HG03139 (cell line): ENCODE data around the gene PODN.

Experiments
- ATAC-seq: cut with Tn5 transposase; IDR thresholded peaks from one replicate; pipeline ENCODE4 v1.9.1; 2021; ENCODE audit not compliant: unreplicated experiment

PODN gene

DNA sequence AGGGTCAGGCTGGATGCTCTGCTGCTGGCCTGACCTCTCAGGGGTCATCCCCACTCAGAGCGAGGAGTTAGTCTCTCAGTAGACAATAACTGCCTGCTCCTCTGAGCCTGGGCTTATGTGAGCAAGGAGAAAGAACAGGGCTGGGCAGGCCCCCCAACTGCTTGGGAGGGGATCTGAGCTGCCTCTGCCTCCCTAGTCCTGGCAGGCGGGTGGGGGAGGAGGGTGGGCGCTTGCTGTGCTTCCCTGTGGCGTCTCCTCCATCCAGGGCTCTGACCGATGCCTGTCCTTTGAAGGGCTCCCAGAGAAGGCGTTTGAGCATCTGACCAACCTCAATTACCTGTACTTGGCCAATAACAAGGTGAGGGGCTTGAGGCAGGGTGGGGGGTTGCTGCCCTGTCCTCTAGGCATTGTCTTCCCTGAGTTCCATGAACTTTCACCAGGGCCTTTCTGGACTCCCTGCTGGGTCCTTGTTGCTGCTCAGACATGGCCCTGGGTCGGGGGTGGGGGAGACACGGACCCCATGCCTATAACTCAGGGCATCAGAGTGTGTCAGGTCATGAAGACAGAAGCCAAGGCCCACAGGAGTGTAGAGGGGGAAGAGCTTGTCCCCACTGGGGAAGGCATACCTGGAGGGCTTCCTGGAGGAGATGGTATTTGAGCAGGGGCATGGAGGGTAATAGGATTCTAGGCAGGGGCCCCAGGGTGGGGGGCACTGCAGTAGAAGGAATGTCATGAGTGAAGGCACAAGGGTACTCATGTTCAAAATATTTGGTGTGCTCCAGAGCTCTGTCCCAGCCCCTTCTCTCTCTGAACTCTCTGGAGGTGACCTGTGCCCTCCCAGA, 12.5 kb downstream of the PODN start:
- ATAC-seq: no peak

DNA sequence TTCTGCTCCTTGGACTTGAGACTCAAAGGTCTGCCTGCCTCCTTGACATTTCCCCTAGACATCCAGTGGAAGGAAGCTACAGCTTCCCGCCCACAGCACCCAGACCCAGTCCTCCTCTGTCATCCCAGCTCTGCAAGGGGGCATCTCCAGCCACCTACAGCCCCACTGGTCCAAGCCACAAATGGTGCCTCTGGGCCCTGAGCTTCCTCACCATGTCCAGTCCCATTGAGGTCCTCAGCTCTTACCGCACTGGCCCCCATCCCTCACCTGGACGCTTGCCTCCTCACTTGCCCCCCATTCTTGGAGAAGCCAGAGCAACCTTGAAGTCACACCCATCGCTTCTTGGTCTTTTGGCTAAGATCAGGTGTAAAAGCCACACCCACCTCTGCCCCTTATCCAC, 13.2 kb downstream of the PODN start:
- ATAC-seq: no peak

DNA sequence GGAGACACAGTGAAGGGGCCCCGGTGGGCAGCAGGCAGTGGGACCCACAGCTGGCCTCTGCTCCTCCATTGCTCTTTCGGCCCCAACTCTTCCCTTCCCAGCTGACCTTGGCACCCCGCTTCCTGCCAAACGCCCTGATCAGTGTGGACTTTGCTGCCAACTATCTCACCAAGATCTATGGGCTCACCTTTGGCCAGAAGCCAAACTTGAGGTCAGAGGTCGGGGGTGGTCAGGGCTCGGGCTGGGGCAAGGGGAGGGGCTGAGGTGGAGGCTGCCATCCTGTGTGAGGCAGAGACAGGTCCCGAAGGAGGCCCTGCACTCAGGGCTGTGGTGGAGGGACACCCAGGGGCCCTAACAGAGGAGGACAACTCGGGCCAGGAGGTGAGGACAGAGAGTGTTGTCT, 13.7 kb downstream of the PODN start:
- ATAC-seq: no peak

DNA sequence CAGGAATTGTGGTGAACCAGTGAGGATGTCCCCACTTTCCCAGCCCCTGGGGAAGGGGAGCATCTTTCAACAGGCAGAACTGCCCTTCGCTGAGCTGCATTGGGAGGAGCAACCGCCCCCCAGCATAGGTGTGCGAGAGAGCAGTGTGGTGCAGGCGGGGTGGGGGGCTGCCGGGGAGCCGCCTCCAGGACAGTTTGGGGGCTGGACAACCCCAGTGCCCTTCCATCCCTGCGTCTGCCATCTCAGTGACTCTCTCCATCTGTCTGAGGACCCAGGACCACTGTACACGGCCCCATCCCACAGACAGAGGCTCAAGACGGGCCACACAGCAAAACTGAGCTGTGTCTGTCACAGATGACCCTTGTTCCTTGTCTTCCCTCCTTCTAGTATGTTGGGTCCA, 14.2 kb downstream of the PODN start:
- no peak for ATAC-seq

DNA sequence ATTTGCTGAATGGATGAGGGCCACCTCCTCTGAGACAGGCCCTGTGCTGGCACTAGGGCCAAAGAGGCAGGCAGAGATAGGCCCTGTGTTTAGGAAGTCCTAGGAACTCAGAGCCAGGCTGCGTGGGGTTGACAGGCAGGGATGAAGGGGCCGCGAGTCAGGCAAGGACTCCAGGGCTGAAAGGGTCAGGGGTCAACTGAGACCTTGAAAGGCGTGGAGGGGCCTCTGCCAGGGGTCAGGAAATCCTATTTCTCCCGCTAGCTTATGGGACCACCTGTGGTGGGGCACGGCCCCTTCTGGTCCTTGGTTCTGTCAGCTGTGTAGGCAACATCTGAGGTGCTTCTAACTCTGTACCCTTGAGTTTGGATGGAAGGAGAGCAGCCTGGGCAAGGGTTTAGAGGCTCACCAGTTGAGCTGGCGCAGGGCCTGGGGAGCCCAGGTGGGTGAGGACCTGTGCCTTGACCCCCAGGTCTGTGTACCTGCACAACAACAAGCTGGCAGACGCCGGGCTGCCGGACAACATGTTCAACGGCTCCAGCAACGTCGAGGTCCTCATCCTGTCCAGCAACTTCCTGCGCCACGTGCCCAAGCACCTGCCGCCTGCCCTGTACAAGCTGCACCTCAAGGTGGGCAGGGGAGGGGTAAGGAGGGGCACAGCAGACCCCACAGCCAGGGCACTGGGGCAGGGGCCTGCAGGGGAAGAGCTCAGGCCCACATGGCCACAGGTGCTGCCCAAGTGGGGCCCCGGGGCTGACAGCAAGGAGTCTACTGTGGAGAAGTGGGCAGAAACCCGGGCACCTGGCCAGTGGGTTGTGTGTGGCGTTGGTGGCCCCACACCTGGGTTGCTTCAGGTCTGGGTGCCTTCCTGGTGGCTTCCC, 14.9 kb downstream of the PODN start:
- ATAC-seq: no peak

DNA sequence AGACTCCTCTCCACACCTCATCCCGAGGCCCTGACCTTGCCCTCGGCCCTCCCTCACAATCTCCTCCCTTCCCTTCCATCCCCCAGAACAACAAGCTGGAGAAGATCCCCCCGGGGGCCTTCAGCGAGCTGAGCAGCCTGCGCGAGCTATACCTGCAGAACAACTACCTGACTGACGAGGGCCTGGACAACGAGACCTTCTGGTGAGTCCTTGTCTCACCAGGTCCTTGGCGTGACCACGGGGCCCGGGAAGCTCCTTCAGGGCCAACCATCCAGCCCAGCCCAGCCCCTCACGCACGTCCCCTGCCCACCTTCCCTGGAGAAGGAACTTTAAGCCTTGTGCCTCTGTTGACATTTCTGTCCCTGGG, 15.6 kb downstream of the PODN start:
- ATAC-seq: no peak

DNA sequence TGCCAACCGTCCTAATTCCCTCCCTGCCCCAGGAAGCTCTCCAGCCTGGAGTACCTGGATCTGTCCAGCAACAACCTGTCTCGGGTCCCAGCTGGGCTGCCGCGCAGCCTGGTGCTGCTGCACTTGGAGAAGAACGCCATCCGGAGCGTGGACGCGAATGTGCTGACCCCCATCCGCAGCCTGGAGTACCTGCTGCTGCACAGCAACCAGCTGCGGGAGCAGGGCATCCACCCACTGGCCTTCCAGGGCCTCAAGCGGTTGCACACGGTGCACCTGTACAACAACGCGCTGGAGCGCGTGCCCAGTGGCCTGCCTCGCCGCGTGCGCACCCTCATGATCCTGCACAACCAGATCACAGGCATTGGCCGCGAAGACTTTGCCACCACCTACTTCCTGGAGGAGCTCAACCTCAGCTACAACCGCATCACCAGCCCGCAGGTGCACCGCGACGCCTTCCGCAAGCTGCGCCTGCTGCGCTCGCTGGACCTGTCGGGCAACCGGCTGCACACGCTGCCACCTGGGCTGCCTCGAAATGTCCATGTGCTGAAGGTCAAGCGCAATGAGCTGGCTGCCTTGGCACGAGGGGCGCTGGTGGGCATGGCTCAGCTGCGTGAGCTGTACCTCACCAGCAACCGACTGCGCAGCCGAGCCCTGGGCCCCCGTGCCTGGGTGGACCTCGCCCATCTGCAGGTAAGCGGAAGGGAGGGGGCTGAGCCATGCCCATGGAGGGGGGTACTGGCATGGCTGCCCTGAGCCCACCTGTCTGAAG, 16.5 kb downstream of the PODN start:
- no peak for ATAC-seq

DNA sequence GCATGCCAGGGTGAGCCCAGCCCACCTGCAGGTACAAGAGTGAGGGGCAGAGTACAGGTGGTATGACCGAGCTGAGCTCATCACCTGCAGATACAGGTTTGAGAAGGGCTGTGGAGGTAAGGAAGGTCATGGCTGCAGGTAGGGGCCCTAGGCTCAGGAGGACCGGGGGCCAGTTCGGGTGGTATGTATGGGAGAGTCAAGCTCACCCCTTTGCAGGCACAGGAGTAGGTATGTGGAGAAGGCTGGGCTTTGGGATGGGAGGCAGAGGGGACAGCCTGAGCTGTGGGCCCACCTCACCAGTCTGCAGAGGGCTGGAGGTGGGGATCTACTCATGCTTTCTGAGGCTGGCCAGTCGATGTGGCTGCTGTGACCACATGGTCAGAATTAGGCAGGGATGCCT, 17.2 kb downstream of the PODN start:
- no peak for ATAC-seq

DNA sequence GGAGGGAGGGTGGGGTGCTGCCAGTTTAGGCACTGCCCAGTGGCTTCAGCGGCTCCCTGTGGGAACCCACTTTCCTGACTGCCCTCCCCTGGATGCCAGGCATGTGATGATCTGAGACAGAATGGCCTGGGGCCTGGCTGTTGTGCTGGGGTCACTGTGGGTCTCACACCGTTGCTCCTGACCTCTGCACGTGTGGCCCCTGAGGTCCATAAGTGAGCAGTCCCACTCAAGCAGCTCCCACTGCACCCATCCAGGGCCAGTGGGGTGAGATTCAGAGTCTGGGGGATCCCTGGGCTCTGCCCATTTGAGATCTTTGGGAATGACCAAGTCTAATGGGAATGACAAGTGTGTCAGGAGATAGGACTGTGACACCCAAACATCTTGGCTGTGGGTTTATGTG, 18.0 kb downstream of the PODN start:
- no peak for ATAC-seq

DNA sequence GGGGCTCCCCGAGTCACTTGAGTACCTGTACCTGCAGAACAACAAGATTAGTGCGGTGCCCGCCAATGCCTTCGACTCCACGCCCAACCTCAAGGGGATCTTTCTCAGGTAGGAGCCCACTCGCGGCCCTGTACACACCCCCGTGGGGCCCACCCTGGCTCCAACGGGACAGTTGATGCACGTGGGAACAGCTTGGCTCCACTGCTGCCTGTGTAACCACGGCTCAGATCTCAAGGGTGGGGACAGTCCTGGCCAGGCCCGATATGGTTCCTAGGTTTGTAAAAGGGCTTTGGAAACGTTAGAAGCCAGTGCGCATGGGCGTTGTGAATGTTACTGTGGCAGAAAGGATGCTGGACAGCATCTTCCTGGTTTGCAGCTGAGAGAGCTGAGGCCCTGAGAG, 18.8 kb downstream of the PODN start:
- no peak for ATAC-seq

DNA sequence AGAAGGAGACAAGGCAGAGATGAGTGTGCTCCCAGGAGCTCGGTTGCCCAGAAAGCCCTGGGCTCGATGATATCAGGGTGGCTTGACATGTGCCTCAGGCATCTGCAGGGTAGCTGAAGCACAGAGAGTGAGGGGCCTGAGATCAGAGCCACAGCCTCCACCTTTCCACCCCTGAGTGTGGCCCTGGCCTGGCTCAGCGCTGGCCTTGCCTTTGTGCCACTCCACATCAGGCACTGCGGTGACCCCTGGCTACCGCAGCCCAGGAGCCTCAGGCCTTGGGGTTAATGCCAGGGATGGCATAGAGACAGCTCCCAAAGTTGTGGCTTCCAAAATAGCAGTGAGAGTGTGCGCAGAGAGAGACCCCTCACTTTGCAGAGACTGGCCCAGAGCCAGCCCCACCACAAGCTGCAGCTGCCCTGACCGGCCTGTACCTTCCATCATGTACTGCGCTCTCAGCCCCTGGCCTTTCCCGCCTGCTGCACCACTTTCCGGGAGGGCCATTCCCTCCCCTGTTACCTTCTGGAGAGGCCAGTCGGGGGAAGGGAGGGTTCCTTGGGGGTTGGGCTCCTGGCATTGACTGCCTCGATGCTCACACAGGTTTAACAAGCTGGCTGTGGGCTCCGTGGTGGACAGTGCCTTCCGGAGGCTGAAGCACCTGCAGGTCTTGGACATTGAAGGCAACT, 19.5 kb downstream of the PODN start:
- no peak for ATAC-seq

DNA sequence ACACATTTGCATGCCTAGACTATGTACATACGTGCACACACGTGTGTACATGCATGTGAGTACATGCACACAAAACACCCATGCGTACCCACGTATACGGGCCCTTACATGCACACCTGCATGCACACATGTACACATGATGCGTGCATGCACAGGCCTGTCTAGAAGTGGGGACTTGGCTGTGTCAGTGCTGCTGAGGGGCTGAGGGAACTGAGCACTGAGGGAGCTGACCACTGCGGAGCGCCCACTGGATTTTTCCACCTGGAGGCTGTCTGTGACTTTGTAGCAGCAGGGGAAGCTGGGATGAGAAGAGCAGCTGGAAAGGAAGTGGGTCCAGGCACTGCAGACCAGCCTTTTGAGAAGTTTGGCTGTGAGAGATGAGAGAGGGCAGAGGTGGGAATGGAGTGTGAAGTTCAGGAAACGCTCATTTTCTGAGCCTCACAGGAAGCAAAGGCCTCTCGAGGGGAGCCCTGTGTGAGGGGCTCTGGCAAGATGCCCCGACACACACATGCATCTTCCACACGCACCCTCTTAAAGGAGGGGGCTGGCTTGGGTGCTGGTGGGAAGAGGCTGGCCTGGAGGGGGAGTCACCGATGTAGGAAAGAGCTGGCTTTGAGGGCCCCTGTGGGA, 20.9 kb downstream of the PODN start:
- no peak for ATAC-seq

DNA sequence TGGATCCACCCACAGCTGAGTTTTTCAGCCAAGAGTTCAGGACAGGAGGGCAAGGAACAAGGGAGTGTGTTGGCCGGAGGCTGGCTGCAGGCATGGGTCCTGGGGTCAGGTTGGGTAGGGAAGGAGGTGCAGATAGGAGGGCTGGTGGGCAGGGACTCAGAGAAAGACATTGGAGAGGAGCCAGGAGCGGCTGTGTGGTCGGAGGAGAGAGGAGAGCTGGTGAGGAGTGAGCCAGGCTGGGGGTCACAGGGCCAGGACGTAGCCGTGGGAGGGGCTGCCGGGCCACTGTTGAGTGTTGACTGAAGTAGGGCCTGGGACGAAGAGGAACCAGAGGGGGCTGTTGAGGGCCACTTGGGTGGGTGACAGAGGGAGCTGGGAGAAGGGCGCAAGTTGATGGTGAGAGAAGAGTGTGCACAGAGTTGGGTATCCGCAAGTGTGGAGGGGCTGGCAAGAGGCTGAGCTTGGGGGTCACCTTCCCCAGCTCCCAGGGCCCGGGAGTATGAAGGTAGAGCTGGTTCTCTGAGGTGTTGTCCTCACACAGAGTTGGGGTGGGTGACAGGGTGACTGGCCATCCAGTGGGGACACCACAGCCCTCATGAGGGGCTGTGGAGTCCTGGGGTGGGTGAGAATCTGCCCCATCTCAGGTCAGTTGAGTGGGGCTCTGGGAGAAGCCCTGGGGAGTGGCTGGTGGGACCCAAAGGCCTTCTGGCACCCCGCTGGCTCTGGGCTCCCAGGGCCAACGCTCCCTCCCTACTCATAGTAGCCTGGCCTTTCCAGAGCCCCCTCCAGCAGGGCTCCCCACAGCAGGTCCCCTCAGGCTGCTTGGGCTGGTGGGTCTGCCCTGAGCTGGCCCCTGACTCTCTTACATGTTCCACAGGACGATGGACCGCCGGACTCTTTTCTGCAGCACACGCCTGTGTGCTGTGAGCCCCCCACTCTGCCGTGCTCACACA, 21.9 kb downstream of the PODN start:
- no peak for ATAC-seq

DNA sequence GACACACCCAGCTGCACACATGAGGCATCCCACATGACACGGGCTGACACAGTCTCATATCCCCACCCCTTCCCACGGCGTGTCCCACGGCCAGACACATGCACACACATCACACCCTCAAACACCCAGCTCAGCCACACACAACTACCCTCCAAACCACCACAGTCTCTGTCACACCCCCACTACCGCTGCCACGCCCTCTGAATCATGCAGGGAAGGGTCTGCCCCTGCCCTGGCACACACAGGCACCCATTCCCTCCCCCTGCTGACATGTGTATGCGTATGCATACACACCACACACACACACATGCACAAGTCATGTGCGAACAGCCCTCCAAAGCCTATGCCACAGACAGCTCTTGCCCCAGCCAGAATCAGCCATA, 22.6 kb downstream of the PODN start:
- ATAC-seq: no peak

DNA sequence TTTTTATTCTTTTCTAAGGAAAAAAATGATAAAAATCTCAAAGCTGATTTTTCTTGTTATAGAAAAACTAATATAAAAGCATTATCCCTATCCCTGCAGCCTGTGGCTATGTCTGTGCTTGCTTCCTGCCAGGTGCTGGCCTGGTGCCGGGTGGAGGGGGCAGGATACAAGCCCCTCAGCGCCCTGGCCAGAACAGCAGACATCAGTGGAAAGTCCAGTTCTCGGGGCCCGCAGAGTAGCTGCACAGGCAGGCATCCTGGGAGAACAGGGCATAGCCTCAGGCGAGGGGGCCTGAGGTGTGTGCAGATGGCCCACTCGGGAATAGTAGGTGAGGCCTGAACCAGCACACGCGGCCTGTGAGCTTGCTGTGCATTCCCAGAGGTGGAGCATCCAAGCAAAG, 23.4 kb downstream of the PODN start:
- no peak for ATAC-seq

DNA sequence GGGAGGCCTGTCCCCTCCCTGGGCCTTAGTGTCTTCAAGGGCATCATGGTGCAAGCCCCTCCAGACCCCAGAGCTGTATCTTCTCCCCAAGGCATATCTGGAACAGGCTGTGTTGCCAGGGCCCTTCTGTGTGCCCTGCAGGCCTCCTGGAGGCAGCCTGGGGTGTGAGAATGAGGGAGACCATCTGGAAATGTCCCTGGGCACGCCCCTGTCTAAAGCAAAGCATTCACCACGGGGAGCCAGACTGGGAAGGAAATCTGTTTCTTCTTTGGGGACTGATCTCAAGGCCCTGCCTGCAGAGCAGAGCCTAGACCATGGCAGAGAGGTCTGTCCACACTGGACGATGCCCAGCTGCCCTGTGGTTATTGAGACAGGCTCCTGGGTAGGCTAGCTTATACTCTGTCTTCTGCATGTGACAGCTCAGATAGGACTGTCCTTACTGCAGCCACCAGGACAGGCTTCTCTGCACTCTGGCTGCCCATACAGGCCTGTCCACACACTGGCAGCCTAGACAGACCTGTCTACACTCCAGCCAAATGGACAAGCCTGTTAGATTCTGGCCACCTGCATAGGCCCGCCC, 24.6 kb downstream of the PODN start:
- no peak for ATAC-seq

DNA sequence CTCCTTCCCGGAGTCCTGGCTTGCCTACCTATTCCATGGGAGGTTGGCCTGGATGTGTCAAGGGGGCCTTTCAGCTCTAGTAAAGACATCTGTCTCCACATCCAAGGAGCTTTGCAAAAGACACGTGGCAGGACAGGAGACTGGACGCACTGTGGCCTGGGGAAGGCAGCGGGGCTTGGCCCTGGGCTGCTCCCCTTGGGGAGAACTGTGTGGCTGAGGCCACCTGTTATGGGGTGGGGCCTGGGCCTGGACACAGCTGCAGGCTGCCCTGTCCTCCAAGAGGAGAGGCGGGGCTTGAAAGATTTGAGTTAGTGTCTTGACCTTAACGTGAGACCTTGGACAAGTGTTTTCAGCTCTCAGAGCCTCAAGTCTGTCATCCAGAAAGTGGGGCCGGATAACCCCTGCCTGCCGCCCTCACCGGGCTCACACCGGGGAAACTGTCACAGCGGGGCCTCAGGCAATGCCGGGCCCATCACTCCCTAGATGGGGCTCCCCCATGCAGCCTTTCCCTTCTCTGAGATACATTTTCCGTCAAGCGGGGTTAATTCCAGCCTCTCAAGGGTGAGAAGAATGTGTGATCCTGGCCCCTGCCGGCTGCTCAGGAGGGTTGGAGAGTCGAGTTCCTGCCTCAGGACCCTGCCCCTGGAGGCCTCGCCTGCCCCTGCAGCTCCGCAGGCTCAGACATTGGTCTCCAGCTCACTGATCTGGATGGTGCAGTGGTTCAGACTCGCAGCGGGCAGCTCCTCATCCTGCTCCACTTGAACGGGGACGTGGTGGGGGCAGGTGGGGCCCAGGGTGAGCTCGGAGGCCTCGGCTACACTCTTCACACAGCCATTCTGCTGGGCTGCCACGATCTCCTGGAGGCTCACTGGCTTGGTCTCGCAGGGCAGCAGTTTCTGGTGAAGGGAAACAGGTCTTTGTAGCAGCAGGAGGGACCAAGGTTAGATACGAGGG, 25.6 kb downstream of the PODN start:
- no peak for ATAC-seq
